Fibroblast of gingiva (primary cell): ENCODE data around the gene TOR4A.
A peak's percentile ranks its signal among the peaks of the same experiment; 100 is the strongest.
"Not testable (repeated sequence)": the region's sequence is repeated elsewhere in the genome, so short reads cannot be mapped to it uniquely, and the experiment has no call there.

ENCODE experiments used
- DNase-seq: peaks from one replicate; pipeline ENCODE4 v3.0.0-alpha.2; 2011; ENCODE audit warnings: low read depth

The TOR4A gene

GRCh38 chr9:137318602-137319001, 41.1 kb downstream of the TOR4A start:
- no peak for DNase-seq

- DNase-seq, result peak; percentile 49
Measured at GRCh38 chr9:137319011-137319738, 41.6 kb downstream of the TOR4A start.

- no peak for DNase-seq
Measured at GRCh38 chr9:137319739-137320551, 42.4 kb downstream of the TOR4A start.

GRCh38 chr9:137320555-137321384, 43.2 kb downstream of the TOR4A start:
- DNase-seq, result no peak

GRCh38 chr9:137321726-137322361, 44.3 kb downstream of the TOR4A start:
- no peak for DNase-seq

GRCh38 chr9:137323531-137324331, 46.2 kb downstream of the TOR4A start:
- no peak for DNase-seq

- no peak for DNase-seq
Measured at GRCh38 chr9:137325124-137325523, 47.6 kb downstream of the TOR4A start.

GRCh38 chr9:137325799-137326198, 48.3 kb downstream of the TOR4A start:
- no peak for DNase-seq

- DNase-seq, result no peak
Measured at GRCh38 chr9:137326445-137327065, 49.0 kb downstream of the TOR4A start.

GRCh38 chr9:137327641-137328550, 50.4 kb downstream of the TOR4A start:
- not testable (repeated sequence) for DNase-seq

- not testable (repeated sequence) for DNase-seq
Measured at GRCh38 chr9:137329590-137329989, 52.1 kb downstream of the TOR4A start.

- DNase-seq, result no peak
Measured at GRCh38 chr9:137330689-137331088, 53.2 kb downstream of the TOR4A start.

GRCh38 chr9:137331929-137332328, 54.4 kb downstream of the TOR4A start:
- DNase-seq, result no peak
